GM21529 (cell line): Measurements from ENCODE around the gene FHL2.
"Not testable (repeated sequence)": the region's sequence is repeated elsewhere in the genome, so short reads cannot be mapped to it uniquely, and the experiment has no call there.

Source experiments
- ATAC-seq: cut with Tn5 transposase; IDR thresholded peaks from one replicate; pipeline ENCODE4 v1.9.1; 2021; ENCODE audit not compliant: unreplicated experiment

The FHL2 gene

DNA sequence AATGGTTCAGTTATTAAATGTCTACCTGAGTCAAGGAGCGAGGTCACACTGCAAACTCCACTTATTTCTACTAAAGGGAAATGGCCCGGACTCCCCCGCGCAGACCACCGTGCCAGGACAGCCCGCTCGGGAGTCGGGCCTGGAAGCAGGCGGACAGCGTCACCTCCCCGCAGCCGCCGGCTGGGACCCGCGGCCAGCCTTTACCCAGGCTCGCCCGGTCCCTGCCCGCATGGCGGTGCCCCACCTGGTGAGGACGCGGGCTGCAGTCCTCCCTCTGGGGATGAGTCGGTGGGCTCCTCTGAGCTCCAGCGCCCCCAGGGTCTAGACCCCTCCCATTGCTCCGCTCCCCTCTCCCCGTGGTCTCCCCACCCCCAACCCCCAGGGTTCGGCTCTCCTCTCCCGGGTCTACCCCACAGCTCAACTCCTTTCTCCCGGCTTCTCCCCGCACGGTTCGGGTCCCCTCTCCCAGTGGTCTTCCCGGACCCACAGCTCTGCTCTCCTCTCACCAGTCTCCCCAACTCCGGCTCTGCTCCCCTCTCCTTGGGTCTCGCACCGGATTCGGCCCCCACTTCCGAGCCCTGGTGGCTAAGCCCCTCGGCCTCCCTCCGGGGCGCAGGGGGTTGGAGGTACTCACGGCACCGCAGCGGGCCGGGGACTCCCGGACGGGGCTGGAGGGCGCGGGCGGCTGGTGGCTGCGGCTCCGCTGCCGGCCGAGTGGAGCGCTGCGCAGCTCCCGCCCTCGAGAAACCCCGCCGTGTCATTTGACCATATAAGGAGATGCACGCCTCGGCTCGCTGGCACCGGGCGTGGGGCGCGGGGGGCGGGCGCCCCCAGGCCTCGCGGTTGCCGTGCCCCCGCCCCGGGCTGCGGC is at the start of gene FHL2:
TSS of gene FHL2 (minus strand) at position 716 of the 871 bp plus-strand sequence. CDS start 12,535 bp downstream, outside the sequence.
- ATAC-seq, result peak; percentile 99

DNA sequence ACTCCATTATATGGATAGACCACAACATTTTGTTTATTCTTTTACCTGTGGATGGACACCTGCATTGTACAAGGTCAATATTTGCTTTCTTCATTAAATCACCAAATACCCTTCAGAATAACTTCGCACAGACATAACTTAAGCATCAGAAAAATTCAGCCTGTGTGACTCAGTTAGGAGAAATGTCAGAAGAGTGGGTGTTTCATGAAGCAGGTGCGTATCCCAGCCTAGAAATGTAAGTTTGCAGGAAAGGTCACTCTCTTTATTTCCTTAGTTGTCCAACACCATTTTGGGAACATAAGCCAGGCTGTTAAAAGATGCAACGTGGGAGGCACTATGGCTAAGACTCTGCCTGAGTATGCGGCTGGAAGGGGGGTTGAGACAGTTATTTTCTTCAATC is 48.6 kb upstream of the FHL2 start:
- no peak for ATAC-seq

DNA sequence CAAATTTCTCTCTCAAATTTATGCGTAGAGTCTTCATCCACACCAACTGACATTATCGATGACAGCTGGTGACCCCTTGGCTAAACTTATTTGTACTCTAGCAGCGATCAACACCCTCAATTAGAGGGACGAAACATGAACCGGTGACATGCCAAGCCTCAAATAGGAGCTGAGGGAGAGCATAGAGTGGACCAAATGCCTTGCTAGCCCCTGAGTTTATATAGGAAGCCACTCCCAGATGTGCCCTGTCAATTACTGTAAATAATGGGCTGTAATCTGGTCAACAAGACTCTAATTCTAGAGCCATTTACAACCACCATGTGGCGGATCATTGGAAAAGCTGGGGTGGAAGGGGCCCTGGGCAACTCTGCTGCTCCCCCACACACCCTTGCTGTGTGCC is 47.6 kb upstream of the FHL2 start:
- no peak for ATAC-seq

DNA sequence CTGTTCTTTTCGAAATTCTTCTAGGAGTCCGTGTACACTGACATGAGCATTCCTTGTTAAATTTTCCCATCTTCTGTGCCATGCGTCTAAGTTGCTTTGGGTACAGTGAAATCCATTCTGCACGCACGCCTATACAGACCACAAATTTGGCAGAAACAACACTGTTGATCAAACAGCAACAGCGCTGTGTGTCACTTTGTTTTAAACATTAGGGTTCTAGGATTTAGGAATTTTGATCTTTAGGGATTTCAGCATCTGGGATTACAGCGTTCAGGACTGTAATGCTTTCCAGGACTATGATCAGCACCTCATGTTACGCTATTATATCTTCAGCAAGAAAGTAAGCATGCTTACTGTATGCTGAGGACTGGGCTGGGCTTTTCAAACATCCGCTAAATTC is 47.1 kb upstream of the FHL2 start:
- no peak for ATAC-seq

DNA sequence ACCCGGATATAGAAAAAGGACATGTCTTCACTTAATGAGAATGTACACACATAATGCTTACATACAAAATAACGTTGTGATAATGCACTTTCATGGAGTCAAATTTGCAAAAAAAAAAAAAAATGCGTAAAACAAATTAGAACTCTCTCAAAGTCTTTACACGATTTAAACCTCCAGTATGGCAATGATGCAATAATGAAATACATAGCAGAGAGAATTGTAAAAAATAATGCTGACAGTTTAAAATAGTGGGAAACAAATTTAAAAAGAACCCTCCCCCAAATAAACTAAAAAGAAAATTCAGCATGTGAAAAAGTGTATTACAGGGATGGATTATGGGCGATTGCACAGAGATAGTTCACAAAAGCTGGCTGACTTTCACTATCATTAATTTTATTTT is 46.6 kb upstream of the FHL2 start:
- ATAC-seq, result no peak

GRCh38 chr2:105443617-105444598 is 45.1 kb upstream of the FHL2 start:
- no peak for ATAC-seq

DNA sequence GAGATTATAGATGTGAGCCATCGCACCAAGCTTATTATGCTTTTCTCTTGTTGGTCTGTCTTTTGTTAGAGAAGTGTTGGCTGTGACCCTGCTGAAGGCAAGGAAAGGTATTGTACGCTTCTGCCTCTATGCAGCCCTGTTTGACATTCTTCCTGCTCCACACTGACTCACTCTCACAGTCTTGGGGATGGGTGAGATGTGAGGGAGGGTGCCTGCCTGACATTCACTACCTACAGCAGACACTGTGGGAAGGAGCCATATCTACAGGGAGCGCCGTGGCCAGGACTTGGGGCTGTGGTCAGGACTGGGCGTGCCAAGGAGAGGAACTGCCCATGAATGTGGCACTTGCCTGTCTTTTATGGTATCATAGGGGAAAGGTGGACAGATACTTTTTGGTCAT is 43.9 kb upstream of the FHL2 start:
- no peak for ATAC-seq

GRCh38 chr2:105442056-105442455 is 43.2 kb upstream of the FHL2 start:
- no peak for ATAC-seq

DNA sequence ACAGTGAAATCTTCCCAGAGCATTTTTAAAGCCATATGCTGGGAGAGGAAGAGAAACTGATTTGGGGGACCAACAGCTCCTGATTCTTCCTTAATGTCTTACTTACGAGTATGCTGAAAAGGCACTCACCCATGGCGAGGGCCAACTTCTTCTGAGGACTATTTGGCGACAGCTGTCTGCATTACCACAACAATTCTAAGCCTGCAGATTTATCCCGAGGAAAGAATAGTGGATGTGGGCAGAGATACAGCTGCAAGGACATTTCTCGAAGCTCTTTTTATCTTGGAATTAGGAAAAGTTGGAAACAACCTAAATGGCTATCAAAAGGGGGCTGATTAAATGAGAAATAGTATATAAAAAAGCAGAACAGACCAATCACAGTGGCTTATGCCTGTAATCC is 40.3 kb upstream of the FHL2 start:
- ATAC-seq, result no peak

GRCh38 chr2:105438104-105438929 is 39.5 kb upstream of the FHL2 start:
- no peak for ATAC-seq

- no peak for ATAC-seq
Observed at GRCh38 chr2:105437708-105438103, 38.9 kb upstream of the FHL2 start.

DNA sequence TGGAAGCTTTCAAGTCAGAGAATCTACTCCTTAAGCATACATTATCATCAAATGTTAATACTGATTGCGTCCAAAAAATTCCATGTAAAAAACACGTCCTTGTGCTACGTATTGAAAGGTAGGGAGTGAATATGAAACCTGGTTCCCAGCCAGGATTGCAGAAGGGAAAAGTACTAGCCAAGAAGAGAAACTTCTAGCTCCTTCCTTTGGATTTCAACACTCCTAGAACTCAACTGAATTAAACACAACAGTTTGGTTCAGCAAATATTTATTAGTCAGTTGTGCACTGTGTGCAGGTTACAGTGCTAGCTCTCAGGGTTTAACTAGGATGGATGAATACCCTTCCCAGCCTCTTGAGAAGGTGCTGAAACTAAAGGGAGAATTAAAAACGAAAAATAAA is 33.9 kb upstream of the FHL2 start:
- ATAC-seq, result no peak

DNA sequence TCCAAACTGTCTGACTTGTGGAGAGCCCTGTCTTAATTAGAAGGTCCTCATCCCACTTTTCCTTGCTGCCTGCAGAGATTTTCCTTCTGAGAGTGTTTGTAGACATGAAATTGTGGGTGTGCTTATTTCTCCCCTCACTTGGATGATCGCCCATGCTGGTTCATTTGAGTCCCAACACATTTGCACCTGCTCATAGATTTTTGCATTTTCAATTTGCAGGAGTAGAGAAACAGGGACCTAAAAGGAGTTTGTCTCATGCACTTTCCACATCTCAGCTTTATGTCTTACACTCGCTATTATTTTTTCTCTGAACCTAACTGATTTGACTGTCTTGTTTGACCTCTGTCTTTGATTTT is 33.2 kb upstream of the FHL2 start:
- ATAC-seq, result no peak

- no peak for ATAC-seq
Observed at GRCh38 chr2:105431367-105432043, 32.7 kb upstream of the FHL2 start.

DNA sequence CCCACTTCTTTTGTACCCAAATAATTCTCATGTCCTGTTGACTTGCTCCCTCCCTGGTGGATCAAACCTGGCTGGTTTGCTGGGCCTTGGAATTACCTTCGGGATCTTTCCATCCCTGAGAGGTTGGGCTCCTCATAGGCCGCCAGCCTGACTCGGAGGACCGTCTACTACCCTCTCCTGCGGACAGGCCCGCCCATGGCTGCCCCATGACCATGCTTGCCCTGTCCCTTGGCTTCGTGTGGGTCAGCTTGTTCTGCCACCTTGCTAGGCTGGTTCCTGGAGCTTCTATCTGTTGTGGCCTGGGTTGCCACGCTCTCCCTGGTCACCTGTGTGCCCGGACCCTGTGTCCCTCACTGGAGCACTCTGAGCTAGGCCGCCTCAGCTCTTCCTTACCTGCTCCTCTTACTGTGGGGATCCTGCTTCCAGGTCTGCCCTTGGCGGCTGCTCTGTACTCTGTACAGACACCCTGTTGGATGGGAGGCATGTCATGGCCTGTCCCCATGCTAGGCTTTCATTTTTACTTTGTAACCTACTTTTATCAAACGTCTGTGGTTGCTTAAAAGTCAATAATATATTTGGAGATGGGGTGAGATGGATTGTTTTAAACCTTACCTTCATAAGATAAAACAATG is 29.7 kb upstream of the FHL2 start:
- no peak for ATAC-seq

DNA sequence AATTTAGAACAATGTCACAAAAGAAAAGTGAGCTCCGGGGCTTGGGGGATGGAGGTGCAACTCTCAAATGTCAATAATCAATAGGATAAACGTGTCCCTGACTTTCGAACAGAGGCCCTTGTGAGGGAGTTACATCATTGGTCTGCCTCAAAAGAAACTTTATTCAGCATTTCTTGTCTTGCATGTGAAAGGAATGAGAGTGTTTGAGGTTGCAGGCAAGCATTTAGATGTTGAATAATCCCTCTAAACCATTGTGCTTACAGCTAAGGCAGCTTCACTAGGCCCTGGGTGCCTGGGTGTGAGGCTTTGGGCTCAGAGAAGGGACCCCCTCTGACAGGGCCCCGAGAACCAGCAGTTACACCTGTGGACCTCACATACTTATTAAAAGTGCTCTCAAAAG is 28.6 kb upstream of the FHL2 start:
- ATAC-seq, result no peak

GRCh38 chr2:105426626-105427292 is 27.9 kb upstream of the FHL2 start:
- ATAC-seq, result no peak

DNA sequence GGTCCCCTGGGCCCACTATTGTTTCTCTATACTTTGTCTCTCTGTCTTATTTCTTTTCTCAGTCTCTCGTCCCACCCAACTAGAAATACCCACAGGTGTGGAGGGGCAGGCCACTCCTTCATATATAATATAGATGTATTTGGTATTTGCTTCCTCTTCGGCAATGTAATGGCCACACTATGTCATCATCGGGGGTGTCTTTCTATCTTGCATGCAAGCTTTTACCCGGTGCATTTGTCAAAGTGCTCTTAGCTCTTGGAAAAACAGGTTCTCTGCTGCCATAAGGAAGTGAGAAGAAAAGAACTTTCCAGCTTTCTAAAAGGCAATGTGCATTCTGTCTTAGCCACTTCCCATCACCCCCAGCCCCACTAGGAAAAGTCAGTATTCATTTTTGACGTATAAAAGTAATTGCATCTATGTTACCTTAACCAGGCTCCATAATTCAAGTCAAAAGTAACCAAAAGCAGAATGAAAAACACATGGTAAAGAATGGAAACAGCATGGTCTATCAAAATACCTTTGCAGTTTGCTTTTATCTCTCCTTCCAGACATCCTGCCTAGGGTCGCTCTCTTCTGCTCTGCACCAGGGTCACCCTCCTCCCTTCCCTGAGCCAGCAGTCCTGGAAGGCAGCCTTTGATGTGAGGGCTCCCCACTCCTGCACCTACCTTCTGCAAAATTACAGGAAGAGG is 27.2 kb upstream of the FHL2 start:
- ATAC-seq, result no peak

DNA sequence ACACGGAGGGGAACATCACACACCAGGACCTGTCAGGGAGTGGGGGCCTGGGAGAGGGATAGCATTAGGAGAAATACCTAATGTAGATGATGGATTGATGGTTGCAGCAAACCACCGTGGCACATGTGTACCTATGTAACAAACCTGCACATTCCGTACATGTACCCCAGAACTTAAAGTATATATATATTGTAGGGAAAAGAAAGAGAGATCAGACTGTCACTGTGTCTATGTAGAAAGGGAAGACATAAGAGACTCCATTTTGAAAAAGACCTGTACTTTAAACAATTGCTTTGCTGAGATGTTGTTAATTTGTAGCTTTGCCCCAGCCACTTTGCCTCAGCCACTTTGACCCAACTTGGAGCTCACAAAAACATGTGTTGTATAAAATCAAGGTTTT is 26.0 kb upstream of the FHL2 start:
- ATAC-seq, result not testable (repeated sequence)
